DOHH2 (cell line): ENCODE data around the gene CARMIL3.

Experiments used
- CTCF ChIP-seq: fragments of 200-600 bp; sonication (generic); IDR thresholded peaks from one replicate; pipeline ENCODE4 v1.5.1; 2014; ENCODE audit warnings: antibody characterized with exemption, mild to moderate bottlenecking, low read depth, low read length; ENCODE audit not compliant: poor library complexity, severe bottlenecking
- EZH2phosphoT487 ChIP-seq: fragments of 200-600 bp; sonication (generic); IDR thresholded peaks from 2 replicates; pipeline ENCODE4 v1.6.1; 2017; ENCODE audit warnings: borderline replicate concordance, mild to moderate bottlenecking, antibody characterized with exemption, low read length, moderate library complexity, mixed read lengths

GRCh38 chr14:24057867-24058259, 6.1 kb downstream of the CARMIL3 start:
- TF ChIP-seq CTCF (no peak), EZH2phosphoT487 (no peak)
